PC-9 (cell line): ENCODE results near the gene CXCR5. TPM values are rescaled to one million over a fixed set of nuclear protein-coding genes. Genes with fewer than 3 reads are reported as not detected.
A peak's percentile ranks its signal among the peaks of the same experiment; 100 is the strongest.

Experiments used
- BruUV-seq: library from RNA; stranded (reverse); fragments of 400-500 nt; replicated peaks from 2 replicates; lab custom pipeline; 2021; lab: Mats Ljungman, UMichigan
- CTCF ChIA-PET: fragments of 300-600 bp; sonication (Branson Sonifier 250); formaldehyde crosslinking; loops from one replicate; lab custom pipeline; 2022; ENCODE audit warnings: antibody characterized with exemption; lab: Charles Lee
- POLR2A ChIA-PET: fragments of 300-600 bp; sonication (Branson Sonifier 250); formaldehyde crosslinking; loops from one replicate; lab custom pipeline; 2022; ENCODE audit warnings: antibody characterized with exemption; ENCODE audit not compliant: unreplicated experiment; lab: Charles Lee
- DNase-seq, 2 experiments: peaks; one replicate each; pipeline versions ENCODE4 v3.0.0 to v3.0.0-alpha.2; 2015 to 2022; ENCODE audit warnings: mixed read lengths in 1 of 2
- H2AFZ ChIP-seq: fragments of 200-600 bp; sonication (generic); 2 replicates; pipeline ENCODE4 v1.8.1; 2017; ENCODE audit warnings: antibody characterized with exemption
- H3F3A ChIP-seq: fragments of 200-600 bp; sonication (generic); 2 replicates; pipeline ENCODE4 v1.8.1; 2017; ENCODE audit warnings: antibody characterized with exemption, mild to moderate bottlenecking, low read depth; ENCODE audit not compliant: insufficient read depth
- H3K27ac ChIP-seq: fragments of 200-600 bp; sonication (generic); 2 replicates; pipeline ENCODE4 v1.6.1; 2016; ENCODE audit warnings: mixed run types
- H3K27me3 ChIP-seq: fragments of 200-600 bp; sonication (generic); 2 replicates; pipeline ENCODE4 v1.6.1; 2016; ENCODE audit warnings: low read depth, mixed run types; ENCODE audit not compliant: insufficient read depth
- H3K36me3 ChIP-seq: fragments of 200-600 bp; sonication (generic); 2 replicates; pipeline ENCODE4 v1.6.1; 2016; ENCODE audit warnings: low read depth, mixed run types
- H3K4me1 ChIP-seq: fragments of 200-600 bp; sonication (generic); replicated peaks from 2 replicates; pipeline ENCODE4 v1.6.1; 2016; ENCODE audit warnings: mixed run types; ENCODE audit not compliant: insufficient read depth
- H3K4me2 ChIP-seq: fragments of 200-600 bp; sonication (generic); 2 replicates; pipeline ENCODE4 v1.6.1; 2017; ENCODE audit warnings: mixed run types
- H3K4me3 ChIP-seq: fragments of 200-600 bp; sonication (generic); 2 replicates; pipeline ENCODE4 v1.6.1; 2016; ENCODE audit warnings: mixed run types
- H3K79me2 ChIP-seq: fragments of 200-600 bp; sonication (generic); 2 replicates; pipeline ENCODE4 v1.6.1; 2017; ENCODE audit warnings: low read depth, mixed run types
- H3K9me2 ChIP-seq: fragments of 200-600 bp; sonication (generic); 2 replicates; pipeline ENCODE4 v1.8.1; 2017; ENCODE audit warnings: mild to moderate bottlenecking; ENCODE audit not compliant: insufficient read depth
- H3K9me3 ChIP-seq: fragments of 200-600 bp; sonication (generic); 2 replicates; pipeline ENCODE4 v1.8.1; 2016; ENCODE audit warnings: low read depth; ENCODE audit not compliant: insufficient read depth
- H4K20me1 ChIP-seq: fragments of 200-600 bp; sonication (generic); 2 replicates; pipeline ENCODE4 v1.8.1; 2017; ENCODE audit not compliant: insufficient read depth
- CTCF ChIP-seq: fragments of 200-600 bp; sonication (generic); conservative IDR thresholded peaks from 2 replicates; pipeline ENCODE4 v1.6.1; 2017; ENCODE audit warnings: mixed run types, antibody characterized with exemption, mild to moderate bottlenecking, moderate library complexity
- EZH2 ChIP-seq: fragments of 200-600 bp; sonication (generic); IDR thresholded peaks from 2 replicates; pipeline ENCODE4 v1.8.0; 2017; ENCODE audit warnings: antibody characterized with exemption, low read depth
- intact Hi-C: fragments of 100-400 bp; cut with micrococcal nuclease; formaldehyde crosslinking; loops from one replicate; pipeline ENCODE4 v1.10.0; 2022; ENCODE audit not compliant: unreplicated experiment
- total RNA-seq: library from RNA; stranded (reverse); gene quantifications from 2 replicates; pipeline ENCODE4 v1.2.3, GENCODE V29; 2021

CXCR5 gene
- total RNA-seq, 1 experiment from 2014 or later: not detected

- TF ChIP-seq CTCF: no peak
- H3K27ac ChIP-seq: peak overlapping the region; percentile 96
- no peaks in the 10 kb centered on the region for H3K27me3 ChIP-seq
- no peaks in the 10 kb centered on the region for H3K9me2 ChIP-seq
- H3K9me3 ChIP-seq: no peaks in the 10 kb centered on the region
- H3F3A ChIP-seq: peaks cover 81% of the 10 kb centered on the region
- no peaks in the 10 kb centered on the region for H3K36me3 ChIP-seq
- ChIA-PET CTCF (interaction anchor here (0.6 to 1.8 kb wide), 2 partner anchors 15 to 205 kb away, joined by 5 to 7 read pairs; no protein-coding TSS in a partner anchor), POLR2A (interaction anchor here (0.5 to 0.7 kb wide), 9 partner anchors 11 to 902 kb away, joined by 3 to 36 read pairs (median 6); partner anchors contain the start of genes BCL9L and DPAGT1)
- peaks cover 89% of the 10 kb centered on the region for H3K4me1 ChIP-seq
- H3K4me2 ChIP-seq: peak overlapping the region; percentile 98
- BruUV-seq: no TSS peak
- H2AFZ ChIP-seq: no peak overlapping the region
- H3K4me3 ChIP-seq: peak overlapping the region; percentile 50
- intact Hi-C loops: loop anchor here (5.0 kb wide), 1 partner anchor 404 kb away; the partner anchor contains the start of gene MCAM
- H3K79me2 ChIP-seq: peaks cover 82% of the 10 kb centered on the region
- DNase-seq: peak in 1 of 2 experiments; percentile 60
- H4K20me1 ChIP-seq: peaks cover 4% of the 10 kb centered on the region; the same call in 1 of the 2 replicates
Observed at GRCh38 chr11:118913411-118914125, 29.9 kb downstream of the CXCR5 start.

GRCh38 chr11:118914178-118914918 lies 30.7 kb downstream of the CXCR5 start:
- Histone ChIP-seq H3K27me3 (no peaks in the 10 kb centered on the region), H2AFZ (no peak overlapping the region)
- CTCF ChIA-PET: interaction anchor here (0.6 to 1.8 kb wide), 2 partner anchors 14 kb away, joined by 3 to 7 read pairs; no protein-coding TSS in a partner anchor

More at GRCh38 chr11:118914178-118914918, 30.7 kb downstream of the CXCR5 start:
- BruUV-seq: no TSS peak
- intact Hi-C loops: loop anchor here (5.0 kb wide), 1 partner anchor 403 kb away; the partner anchor contains the start of gene MCAM
- Histone ChIP-seq H3K4me3 (peak overlapping the region; percentile 50), H3K27ac (peak overlapping the region; percentile 96), H3K9me3 (no peaks in the 10 kb centered on the region), H3K4me1 (peaks cover 87% of the 10 kb centered on the region), H3K36me3 (no peaks in the 10 kb centered on the region), H4K20me1 (no peaks in the 10 kb centered on the region), H3K79me2 (peaks cover 81% of the 10 kb centered on the region), H3K9me2 (no peaks in the 10 kb centered on the region), H3F3A (peaks cover 81% of the 10 kb centered on the region), H3K4me2 (peak overlapping the region; percentile 98)
- TF ChIP-seq EZH2 (no peak), CTCF (no peak)
- POLR2A ChIA-PET: interaction anchor here (0.5 to 0.7 kb wide), 6 partner anchors 10 to 187 kb away, joined by 4 to 10 read pairs (median 6); partner anchors contain the start of genes BCL9L and DPAGT1
- DNase-seq: peak; percentile 66 to 75
